HG03571 (cell line): ENCODE data around the gene SYPL1.

Experiments
- ATAC-seq: cut with Tn5 transposase; IDR thresholded peaks from one replicate; pipeline ENCODE4 v1.9.1; 2021; ENCODE audit not compliant: unreplicated experiment

Gene SYPL1

DNA sequence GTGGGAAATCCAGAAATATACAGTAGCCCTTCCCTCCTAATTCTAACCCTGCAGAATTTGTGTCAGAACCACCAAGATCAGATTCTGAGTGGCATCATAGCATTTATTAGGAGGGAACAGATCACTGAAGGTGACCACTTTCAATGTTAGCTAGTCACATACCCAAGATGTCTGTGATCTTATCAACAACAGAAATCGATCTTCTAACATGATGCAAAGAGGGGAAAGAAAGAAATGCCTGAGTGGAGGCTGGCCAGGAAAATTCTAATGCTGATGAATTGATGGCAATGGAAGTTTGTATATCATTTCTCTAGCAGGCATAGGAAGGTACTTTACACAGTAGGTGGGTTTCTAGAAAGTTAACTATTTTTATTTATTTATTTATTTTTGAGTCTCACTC lies 10.6 kb upstream of the SYPL1 start:
- ATAC-seq = no peak

DNA sequence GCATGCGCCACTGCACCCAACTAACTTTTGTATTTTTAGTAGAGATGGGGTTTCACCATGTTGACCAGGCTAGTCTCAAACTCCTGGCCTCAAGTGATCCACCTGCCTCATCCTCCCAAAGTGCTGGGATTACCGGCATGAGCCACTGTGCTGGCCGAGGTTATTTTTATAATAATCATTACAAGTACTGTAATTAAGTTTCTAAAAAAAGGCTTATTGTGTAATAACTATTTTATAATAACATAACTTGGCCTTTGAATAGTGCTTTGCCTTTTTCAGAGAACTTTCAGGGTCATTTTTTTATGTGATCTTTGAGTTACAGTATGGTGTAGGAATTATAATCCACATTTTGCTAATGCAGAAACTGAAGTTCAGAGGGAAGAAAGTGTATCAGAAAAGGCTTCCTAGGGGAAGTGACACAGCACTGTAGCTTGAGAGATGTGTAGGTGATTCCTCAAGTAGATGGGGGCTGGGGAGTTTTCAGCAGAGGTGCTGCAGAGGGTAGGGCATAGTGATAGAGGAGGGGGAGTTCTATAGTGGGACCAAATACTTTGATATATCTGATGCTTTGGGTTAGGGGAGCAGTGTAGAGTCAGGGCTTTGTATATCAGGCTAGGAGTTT lies 9.2 kb upstream of the SYPL1 start:
- ATAC-seq = no peak

DNA sequence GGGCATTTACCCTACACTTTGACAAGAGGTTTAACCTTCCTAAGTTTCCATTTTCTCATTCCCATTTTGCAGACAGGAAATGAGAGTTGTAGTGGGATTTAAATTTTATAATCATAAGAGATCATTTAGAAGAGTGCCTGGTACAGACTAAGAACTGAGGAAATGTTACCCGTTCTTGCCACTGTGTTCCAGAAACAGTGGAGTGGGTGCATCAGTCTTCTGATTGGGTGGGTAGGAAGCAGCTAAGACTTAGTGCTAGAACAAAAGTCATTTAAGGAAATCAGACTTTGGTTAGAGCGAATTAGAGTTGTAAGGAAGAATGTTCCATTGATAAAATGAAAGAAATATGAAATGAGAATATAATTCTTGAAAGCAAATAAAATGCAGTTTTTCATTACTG lies 8.4 kb upstream of the SYPL1 start:
- ATAC-seq = no peak

DNA sequence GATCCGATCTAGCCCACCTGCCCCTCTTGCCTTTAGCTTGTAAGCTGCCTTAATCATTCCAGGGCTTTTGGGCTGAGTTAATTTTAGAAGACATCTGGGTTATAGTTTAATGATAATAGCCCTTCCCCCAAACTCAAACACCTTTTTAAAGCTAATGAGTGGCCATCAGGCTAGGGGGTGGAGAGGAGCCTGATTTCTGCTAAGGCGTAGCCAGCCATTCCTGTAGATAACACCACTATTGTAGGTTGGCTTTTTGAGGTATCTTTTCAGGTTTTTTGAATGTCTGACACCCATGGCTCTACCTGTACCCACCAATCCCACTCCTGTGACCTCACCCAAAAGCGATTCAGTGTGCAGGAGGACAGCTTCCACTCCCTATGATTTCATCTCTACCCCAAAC lies 7.6 kb upstream of the SYPL1 start:
- no peak for ATAC-seq

DNA sequence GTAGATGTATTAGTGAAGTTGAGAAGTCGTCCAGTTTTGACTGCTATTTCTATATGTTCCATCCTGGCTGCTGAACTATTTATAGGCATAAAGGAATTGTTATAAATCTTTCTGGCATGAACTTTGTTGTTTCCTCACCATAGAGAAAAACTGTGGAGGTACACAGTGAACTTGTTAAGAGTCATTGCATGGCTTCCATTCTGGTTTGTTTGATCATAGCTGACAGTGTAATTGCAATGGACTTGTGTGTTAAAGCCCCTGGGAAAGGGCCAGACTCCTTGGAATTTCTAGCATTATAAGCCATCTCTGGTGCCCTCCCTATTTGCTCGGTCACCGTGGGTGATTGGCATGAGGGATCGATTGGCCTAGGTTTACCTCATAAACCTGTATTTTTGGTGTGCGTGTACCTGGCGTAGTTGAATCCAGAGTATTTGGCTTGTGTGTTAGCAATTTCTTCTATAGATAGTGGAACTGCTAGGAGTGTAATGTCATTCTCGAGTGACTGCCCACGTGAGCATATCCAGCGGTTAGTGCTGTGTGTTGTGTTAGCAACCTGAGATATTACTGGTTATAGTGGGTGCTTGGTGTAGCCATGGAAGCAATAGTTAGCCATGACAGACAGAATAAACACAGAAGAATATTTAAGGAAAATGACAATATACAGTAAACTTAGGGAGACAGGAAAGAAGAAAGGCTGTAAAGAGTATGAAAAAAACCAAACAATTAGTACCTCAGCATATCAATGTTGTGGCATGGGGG lies 5.9 kb upstream of the SYPL1 start:
- no peak for ATAC-seq

DNA sequence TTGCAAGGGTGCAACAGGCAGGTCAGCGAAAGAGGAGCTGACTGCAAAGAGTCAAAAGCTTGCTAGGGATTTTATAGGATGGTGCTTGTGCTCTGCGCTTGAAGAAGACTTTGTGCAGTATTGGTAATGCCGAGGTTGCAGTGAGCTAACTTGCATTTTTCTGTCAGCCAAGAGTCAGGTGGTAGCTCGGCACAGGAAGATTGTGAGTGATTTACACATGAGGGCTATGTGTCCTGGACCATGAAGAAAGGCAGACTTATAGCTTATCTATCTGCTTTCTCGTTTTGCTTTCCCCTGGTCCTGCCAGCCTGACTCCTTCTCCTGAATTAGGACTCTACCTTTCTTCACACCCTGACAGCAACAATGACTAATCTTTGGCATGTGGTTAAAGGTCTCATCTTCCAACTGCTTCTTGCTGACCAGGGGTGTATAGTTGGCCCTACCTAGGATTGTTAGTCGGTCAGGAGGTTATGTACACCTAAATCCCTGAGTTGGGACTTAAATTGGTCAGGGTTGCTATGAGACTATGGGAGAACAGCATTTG lies 4.1 kb upstream of the SYPL1 start:
- ATAC-seq = no peak

DNA sequence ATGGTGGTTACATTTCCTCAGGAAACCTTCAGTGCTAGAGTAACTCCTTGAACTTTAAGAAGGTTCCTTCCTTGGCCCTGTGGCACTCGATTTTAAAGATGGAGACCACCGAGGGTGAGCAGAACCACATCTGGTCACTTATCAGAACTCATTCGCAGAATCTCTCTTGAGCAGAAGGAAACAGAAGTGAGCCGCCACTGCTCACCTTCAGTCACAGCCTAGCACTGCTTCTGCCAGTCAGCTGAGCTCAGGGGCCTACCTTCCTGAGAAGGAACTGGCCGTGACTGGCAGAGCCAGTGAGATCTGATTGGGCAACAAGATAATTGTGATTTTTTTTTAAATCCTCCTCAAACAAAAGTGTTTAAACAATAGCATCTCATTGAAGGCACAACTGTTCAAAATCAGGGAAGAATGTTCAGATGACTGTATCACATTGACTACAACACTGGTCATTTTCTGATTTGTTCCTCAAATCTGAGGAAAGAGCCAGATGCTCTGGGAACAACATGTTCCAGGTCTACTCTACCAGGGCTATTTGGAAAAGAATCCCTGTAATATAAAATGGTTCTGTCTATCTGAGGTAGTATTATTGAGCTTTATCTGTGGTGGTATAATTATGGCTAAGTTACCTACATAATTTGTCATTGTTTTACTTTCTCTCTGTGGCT lies 2.7 kb upstream of the SYPL1 start:
- ATAC-seq = no peak

DNA sequence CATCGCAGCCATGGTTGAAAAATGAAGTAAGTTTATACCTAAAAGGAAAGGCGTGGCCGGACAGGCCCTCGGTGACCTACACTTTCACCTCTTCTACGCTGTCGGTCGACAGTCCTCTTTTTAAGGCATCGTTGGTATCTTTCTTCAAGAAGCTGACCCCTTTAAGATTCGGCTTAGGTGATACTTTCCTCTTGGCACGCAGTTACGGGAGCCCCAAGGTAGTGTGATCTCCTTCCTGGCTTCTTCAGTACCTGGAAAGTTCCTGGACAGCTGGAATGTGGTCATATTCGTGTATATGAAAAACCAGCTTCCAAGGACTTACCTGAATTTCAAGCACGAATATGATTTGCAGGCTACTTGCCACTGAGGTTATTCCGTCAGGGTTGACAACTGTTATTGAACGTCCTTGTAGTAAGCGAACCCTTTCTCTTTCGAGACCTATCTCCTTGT lies 885 bp upstream of the SYPL1 start:
- no peak for ATAC-seq

DNA sequence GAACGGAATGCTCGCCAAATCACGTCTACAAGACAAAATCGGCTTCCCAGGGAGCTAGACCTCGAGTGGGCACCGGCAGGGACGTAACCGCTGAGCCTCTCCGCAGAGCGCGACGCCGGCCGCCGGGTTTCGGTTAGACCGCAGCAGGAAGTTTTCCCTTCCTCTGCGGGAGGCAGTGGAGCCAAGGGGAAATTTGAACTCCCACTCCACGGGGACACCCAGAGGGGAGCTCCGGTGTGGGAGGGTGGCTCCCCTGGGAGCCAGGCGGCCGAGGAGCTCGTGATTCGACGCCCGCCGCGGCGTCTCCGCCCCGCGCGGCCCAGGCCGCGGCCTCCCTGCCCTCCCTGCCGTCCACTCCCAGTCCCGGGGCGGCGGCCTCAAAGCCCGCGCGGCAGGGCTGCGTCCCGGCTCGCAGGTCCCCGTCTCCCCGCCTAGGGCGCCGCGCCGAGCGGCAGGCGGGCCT lies 426 bp downstream of the SYPL1 start:
- peak; percentile 33 for ATAC-seq

DNA sequence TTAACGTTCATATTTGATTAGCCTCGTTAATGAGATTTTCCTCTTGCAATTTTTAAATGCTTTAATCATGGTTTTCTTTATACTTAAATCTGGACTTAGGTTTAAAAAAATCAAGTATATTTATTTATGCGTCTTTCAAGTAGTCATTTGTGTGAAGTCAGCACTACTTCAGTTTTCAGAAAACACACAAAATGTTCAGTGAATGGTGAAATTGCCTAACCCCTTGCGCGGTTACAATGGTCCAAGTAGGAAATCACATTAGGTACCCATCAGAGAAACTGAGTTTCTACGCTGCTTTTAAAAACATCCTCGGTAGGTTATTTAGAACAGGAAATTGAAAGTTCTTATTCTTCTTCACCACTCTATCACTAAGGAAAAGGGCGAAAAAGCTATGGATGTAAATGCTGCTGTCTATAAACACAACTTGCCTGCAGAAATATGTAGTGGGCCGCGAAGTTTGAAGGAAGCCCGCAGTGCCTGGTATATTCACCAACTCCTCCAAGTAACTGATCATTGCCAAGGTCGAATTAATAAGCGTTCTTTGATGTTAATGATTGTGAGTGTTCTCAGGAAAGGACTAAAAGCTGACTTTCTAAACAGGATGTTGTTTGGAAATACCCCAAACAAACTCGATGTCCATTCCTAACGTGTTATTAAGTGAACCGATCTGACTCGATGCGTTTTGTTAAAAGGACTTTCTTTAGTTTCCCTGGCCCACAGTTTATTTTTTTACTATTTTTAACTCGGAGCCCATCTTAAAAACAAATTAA lies 1.0 kb downstream of the SYPL1 start:
- peak; percentile 0 for ATAC-seq

DNA sequence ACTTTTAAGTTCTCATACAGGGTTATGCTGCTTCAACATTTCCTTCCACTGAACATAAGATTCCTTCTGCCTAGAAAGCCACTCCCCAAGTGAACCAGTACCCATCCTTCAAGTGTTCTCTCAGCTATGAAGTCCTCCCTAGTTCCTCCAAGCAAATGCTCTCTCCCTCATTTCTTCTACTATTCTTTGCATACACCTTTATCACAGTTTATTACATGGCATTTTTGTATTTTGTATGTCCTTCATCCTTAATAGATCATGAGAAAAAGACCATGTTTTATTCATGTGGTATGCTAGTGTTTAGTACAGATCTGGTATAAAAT lies 1.9 kb downstream of the SYPL1 start:
- no peak for ATAC-seq

DNA sequence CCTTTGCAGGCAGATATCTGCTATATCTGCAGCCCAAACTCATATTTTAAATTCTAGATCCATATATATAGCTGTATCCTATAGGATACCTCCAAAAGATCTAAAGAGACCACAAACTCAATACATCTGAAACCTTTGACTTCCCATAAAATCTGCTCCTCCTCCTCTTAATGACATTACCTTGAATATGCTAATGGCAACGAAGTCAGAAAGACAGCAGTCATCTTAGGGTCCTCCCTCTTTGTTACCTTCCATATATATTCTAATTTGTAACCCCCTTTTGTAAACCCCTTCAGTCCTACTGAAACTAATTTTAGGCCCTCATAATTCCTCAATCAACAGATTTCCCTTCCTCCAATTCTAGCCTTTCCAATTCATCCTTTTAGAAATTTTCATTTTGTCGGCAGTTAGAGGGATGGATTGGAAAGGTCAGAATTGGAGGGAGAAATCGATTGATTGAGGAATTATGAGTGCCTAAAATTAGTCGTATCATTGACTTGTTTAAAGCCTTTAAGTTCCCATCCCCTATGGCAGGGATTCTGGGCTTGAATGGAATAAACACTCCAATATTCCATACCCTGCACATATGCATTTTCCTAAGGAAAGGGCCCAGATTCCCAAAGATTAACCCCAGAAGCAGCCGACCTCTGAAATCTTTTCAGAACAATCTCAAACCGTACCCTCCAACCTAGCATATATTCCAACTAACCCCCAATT lies 2.4 kb downstream of the SYPL1 start:
- no peak for ATAC-seq

DNA sequence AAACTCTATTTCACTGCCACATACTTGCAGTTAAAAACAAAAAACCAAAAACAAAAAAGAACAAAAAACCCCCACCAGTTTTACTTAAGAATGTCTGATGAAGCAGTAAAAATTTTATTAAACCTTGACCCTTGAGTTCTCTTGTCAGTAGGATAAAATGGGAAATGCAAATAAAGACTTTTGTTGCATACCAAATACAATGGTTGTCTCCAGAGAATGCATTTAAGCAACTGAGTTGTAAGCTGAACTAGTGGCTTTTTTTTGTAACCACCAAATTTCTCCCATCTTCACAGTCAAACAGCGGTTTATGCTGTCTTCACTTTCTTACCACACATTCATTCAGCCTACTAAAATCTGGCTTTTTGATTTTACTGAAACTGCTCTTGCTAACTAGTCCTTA lies 3.1 kb downstream of the SYPL1 start:
- no peak for ATAC-seq

DNA sequence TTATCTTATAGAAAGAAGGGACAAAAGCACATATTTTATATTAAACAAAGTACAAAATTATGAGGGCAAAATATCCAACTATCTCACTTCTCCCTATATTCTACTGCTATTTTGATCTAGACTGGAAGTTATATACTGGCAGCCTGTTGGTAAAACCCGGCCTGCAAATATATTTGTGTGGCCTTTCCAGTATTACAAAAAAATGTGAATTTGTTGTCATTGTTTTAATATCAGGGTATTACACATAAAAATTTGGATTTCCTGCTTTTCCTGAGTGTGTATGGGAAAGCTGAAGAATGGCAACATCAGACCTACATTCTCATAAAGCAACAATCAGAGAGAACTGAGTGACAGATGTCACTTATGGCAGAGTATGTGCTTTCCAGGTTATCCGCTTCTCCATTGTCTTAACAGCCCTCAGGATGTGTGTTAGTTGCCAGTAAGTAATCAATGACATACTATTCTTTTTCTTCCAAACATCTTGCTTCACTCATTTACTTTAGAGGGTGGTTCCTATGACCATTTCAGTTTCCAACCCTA lies 7.3 kb downstream of the SYPL1 start:
- ATAC-seq = no peak

DNA sequence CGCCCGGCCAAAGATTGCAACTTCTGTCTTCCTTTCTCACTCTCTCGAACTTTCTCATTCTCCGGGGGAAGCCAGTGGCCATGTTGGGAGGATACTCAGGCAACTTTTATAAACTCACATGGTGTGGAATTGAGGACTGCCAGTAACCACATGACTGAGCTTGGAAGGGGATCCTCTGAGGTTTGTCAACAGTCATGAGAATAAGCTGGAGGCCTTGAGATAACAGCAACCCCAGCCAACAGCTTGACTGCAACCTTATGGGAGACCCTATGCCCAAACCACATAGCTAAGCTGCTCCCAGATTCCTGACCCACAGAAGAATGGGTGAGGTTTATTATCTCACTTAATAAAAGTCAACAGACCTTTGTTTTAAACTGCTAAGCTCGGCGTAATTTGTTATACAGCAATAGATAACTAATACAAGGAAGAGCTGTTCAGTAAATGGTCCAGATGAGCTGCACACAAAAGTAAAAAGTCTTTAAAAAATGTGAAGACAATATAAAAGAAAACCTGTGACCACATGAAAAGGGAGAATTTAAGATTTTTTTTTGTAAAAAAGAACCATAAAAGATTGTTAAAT lies 9.6 kb downstream of the SYPL1 start:
- ATAC-seq = no peak

DNA sequence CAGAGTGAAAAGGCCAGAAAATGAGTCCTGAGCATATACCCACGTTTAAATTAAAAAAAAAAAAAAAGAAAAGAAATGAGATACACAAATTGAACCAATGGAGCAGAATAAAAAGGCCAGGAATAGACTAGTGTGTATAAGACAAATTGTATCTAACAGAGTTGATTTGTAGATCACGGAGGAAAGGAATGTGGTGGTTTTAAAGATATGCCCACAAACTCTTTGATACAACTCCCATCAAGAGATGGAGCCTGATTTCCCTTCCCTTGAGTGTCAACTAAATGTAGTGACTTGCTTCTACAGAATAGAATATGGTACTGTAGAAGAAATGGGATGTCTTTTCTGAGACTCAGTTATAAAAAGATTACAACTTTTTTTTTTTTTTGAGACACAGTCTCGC lies 10.4 kb downstream of the SYPL1 start:
- ATAC-seq = no peak

DNA sequence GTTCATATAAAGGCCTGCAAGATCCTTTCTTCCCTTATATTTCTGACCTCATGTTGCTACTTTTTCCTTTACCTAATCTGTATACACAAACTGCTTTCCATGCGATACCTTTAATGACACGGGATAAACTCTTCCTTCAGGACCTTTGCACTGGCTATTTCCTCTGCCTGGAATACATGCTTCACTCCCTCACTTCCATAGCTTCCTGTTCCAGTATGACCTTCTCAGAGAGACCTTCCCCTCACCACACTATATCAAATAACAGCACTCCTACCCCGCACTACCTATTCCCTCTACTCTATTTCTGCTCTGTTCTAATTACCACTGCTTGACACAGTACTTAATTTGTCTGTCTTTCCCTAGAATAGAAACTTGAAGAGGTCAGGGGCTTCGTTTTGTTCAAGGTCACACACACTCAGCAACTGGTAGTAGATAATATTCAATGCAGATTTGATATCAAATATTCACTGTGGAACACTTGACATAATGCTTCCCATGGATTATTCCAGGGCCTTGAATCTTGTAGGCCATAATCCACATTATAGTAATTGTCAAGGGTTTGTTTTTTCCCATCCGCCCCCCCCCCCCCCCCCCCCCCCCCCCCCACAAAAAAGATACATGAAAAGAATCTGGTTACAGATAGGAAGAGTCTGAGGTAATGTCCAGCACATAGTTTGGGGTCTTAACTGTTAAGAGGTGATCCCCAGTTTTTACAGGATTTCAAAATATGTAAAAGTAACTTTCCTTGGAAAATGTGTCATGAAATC lies 11.1 kb downstream of the SYPL1 start:
- no peak for ATAC-seq

DNA sequence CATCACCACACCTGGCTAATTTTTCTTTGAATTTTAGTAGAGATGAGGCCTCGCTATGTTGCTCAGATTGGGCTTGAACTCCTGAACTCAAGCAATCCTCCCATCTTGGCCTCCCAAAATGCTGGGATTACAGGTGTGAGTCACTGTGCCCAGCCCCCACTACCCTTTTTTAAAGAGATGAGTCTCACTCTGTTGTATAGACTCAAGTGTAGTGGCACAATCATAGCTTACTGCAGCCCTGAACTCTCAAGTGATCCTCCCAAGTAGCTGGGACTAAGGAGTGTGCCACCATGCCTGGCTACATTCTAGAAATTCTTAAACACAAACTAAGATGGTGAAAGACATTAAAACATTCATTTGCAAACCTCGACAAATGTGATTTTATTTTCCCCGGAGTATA lies 12.6 kb downstream of the SYPL1 start:
- ATAC-seq = no peak

DNA sequence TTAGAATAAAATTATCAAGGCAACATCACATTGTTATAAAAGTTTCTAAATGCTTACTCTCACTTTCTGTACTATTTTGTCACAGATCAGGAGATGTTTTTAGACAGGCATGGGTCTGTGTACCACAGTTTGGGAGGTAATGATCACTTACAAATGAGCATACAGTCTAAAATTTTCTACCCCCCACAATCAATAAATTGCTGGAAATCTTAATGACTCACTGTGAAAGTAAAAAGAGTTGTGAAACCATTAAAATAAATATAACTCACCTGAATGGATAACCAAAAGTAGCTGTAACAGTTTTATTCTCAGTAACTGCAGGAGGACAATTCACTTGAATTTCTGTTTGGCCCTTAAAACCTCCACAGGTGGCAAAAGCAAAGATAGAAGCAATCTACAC lies 13.2 kb downstream of the SYPL1 start:
- ATAC-seq = no peak
